ENCODE data around the gene ELK4. TPM values are rescaled to one million over a fixed set of nuclear protein-coding genes. Genes with fewer than 3 reads are reported as not detected.

The ELK4 gene
- total and polyA plus RNA-seq, 10 donors: 8.5 to 109 (median 53.5) TPM

GRCh38 chr1:205589618-205590456 lies 42.0 kb downstream of the ELK4 start:
- Histone ChIP-seq H3K9me3 (no peaks in the 10 kb centered on the region), H3K4me1 (peaks cover 0 to 55% (median 38%) of the 10 kb centered on the region in 6 donors), H3K27ac (no peak overlapping the region), H3K4me3 (no peak overlapping the region), H3K27me3 (replicated peaks in 1 of 7) (no peaks in the 10 kb centered on the region), H3K36me3 (no peaks in the 10 kb centered on the region)
- intact Hi-C loops (cut with DNase I; ENCODE audit: low total_unique reads): loop anchor here (5.0 to 10.0 kb wide), 4 partner anchors 42 to 122 kb away; partner anchors contain the start of gene ELK4
- TF ChIP-seq POLR2AphosphoS5 (IDR thresholded peaks at IDR 0.05) (no peak), POLR2A (IDR thresholded peaks at IDR 0.05) (no peak), CTCF (IDR thresholded peaks at IDR 0.05 in 8 of 11, conservative IDR thresholded peaks at IDR 0.05 in 3 of 11) (no peak)
- 91 to 95% (median 92%) methylated on average over 7 of the region's 7 CpGs for WGBS, 5 donors
- peak; percentile 6 for DNase-seq

- no peaks in the 10 kb centered on the region for H3K36me3 ChIP-seq
- 82 to 91% (median 85%) methylated on average over 7 of the region's 7 CpGs for WGBS, 5 donors
- no peak overlapping the region for H3K4me3 ChIP-seq
- H3K27ac ChIP-seq: no peak overlapping the region
- no peaks in the 10 kb centered on the region for H3K9me3 ChIP-seq
- peaks cover 0 to 47% (median 35%) of the 10 kb centered on the region in 6 donors for H3K4me1 ChIP-seq
- peak; percentile 59 for DNase-seq
- H3K27me3 ChIP-seq (replicated peaks in 1 of 7): no peaks in the 10 kb centered on the region
- TF ChIP-seq CTCF (IDR thresholded peaks at IDR 0.05 in 8 of 11, conservative IDR thresholded peaks at IDR 0.05 in 3 of 11) (no peak), POLR2A (IDR thresholded peaks at IDR 0.05) (no peak), POLR2AphosphoS5 (IDR thresholded peaks at IDR 0.05) (no peak)
- intact Hi-C loops (cut with DNase I; ENCODE audit: low total_unique reads): loop anchor here (10.0 kb wide), 1 partner anchor 54 kb away; no protein-coding TSS in a partner anchor
These were observed 42.8 kb downstream of the ELK4 start for GRCh38 chr1:205589046-205589445.

- peak; percentile 72 for DNase-seq
- Histone ChIP-seq H3K9me3 (no peaks in the 10 kb centered on the region), H3K27me3 (replicated peaks in 1 of 7) (no peaks in the 10 kb centered on the region), H3K4me3 (no peak overlapping the region), H3K27ac (no peak overlapping the region), H3K4me1 (peaks cover 0 to 43% (median 31%) of the 10 kb centered on the region in 6 donors), H3K36me3 (no peaks in the 10 kb centered on the region)
- WGBS, 5 donors: 34 to 50% (median 41%) methylated on average over 6 of the region's 6 CpGs
- intact Hi-C loops (cut with DNase I; ENCODE audit: low total_unique reads): loop anchor here (10.0 kb wide), 1 partner anchor 54 kb away; no protein-coding TSS in a partner anchor
- peak in 5 of 11 experiments; percentile 11 to 31 (median 19) for TF ChIP-seq CTCF (IDR thresholded peaks at IDR 0.05 in 8 of 11, conservative IDR thresholded peaks at IDR 0.05 in 3 of 11)
- TF ChIP-seq POLR2AphosphoS5 (IDR thresholded peaks at IDR 0.05): peak in 1 of 3 donors; percentile 35
- TF ChIP-seq POLR2A (IDR thresholded peaks at IDR 0.05): no peak
These were observed 43.2 kb downstream of the ELK4 start for GRCh38 chr1:205588636-205589035.

- Histone ChIP-seq H3K27ac (no peak overlapping the region), H3K36me3 (no peaks in the 10 kb centered on the region)
These were observed 44.2 kb downstream of the ELK4 start for GRCh38 chr1:205587581-205587980.

More at GRCh38 chr1:205587581-205587980, 44.2 kb downstream of the ELK4 start:
- Histone ChIP-seq H3K27me3 (replicated peaks in 1 of 7) (no peaks in the 10 kb centered on the region), H3K9me3 (no peaks in the 10 kb centered on the region), H3K4me1 (peaks cover 0 to 40% (median 29%) of the 10 kb centered on the region in 6 donors), H3K4me3 (no peak overlapping the region)
- 85 to 95% (median 90%) methylated on average over 4 of the region's 4 CpGs for WGBS, 5 donors
- intact Hi-C loops (cut with DNase I; ENCODE audit: low total_unique reads): loop anchor here (10.0 kb wide), 1 partner anchor 53 kb away; no protein-coding TSS in a partner anchor
- DNase-seq: peak; percentile 45
- no peak for TF ChIP-seq POLR2AphosphoS5 (IDR thresholded peaks at IDR 0.05)
- TF ChIP-seq POLR2A (IDR thresholded peaks at IDR 0.05): no peak
- no peak for TF ChIP-seq CTCF (IDR thresholded peaks at IDR 0.05 in 8 of 11, conservative IDR thresholded peaks at IDR 0.05 in 3 of 11)
